Sigmoid colon (tissue), 4 donors: ENCODE measurements around the gene GRID2.

Source experiments
- EP300 ChIP-seq, 4 donors: sonication (generic); formaldehyde crosslinking; IDR thresholded peaks; one replicate each; pipeline ENCODE4 v1.6.1; 2017; ENCODE audit warnings: antibody characterized with exemption in 4 of 4
- POLR2A ChIP-seq, 2 donors: fragments of 450-650 bp; IDR thresholded peaks; one replicate each; pipeline ENCODE4 v1.6.1; 2016; ENCODE audit warnings: antibody characterized with exemption in 2 of 2, mild to moderate bottlenecking in 2 of 2, moderate library complexity in 2 of 2
- POLR2AphosphoS5 ChIP-seq, 4 donors: sonication (generic); formaldehyde crosslinking; IDR thresholded peaks; one replicate each; pipeline ENCODE4 v1.6.1; 2017; ENCODE audit warnings: antibody characterized with exemption in 4 of 4
- TF ChIP-seq, protein P1 (sequence below), 4 experiments: fragments of 450-650 bp in 3 of 4; fragments of 200-600 bp in 1 of 4; IDR thresholded peaks; one replicate each; pipeline ENCODE4 v1.5.1; 2016 to 2019; ENCODE audit warnings: antibody characterized with exemption in 4 of 4, mild to moderate bottlenecking in 3 of 4, moderate library complexity in 2 of 4

DNA sequence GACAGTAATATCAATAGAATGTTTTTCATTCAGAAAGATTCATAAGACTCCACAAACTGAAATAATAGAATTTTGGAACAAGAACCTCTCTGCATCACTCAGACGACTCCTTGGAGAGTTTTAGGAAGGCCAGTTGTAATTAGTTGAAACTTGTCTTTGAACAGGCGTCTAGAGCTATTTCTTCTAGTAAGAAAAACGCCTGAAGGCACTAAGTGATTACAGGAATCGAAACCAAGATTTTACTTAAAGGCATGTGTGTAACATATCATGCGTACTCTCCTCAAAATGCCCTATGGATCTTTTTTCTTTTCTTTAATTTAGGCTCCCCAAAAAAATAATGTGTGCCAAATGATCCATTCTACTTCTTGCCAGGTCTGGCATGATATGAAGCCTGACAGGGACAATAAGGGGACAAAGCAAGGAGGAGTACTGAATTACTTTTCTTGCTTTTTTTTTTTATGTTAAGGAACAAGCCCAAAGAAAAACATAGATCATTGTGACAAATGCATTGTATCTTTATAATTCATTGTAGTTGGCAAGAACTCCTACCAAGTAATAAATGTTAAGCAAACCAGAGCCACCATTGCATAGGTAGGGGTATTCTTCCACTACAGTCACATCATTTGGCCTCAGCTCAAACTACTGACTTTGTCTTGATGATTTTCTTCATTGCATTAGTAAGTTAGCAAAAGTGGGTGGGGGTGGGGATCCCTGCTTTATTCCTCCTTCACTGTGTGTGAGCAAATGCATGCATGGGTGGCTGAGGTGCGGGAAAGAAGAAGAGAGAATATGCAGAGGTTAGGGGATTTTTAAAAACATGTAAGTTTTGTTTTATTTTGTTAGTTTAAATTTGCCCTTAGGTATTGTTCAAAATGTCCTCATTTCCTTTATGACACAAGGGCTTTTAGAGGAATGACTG is 1444.9 kb downstream of the GRID2 start:
- TF ChIP-seq, protein P1, sequence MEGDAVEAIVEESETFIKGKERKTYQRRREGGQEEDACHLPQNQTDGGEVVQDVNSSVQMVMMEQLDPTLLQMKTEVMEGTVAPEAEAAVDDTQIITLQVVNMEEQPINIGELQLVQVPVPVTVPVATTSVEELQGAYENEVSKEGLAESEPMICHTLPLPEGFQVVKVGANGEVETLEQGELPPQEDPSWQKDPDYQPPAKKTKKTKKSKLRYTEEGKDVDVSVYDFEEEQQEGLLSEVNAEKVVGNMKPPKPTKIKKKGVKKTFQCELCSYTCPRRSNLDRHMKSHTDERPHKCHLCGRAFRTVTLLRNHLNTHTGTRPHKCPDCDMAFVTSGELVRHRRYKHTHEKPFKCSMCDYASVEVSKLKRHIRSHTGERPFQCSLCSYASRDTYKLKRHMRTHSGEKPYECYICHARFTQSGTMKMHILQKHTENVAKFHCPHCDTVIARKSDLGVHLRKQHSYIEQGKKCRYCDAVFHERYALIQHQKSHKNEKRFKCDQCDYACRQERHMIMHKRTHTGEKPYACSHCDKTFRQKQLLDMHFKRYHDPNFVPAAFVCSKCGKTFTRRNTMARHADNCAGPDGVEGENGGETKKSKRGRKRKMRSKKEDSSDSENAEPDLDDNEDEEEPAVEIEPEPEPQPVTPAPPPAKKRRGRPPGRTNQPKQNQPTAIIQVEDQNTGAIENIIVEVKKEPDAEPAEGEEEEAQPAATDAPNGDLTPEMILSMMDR (IDR thresholded peaks at IDR 0.05): no peak
- no peak for TF ChIP-seq POLR2AphosphoS5 (IDR thresholded peaks at IDR 0.05)
- TF ChIP-seq POLR2A (IDR thresholded peaks at IDR 0.05): no peak
- no peak for TF ChIP-seq EP300 (IDR thresholded peaks at IDR 0.05)
